Natural killer cell (primary cell): Measurements from ENCODE around the gene NDNF. TPM values are rescaled to one million over a fixed set of nuclear protein-coding genes. Genes with fewer than 3 reads are reported as not detected.

ENCODE experiments used
- total RNA-seq, 4 donors: library from RNA; stranded (reverse); fragments of 120-200 nt in 1 of 4; gene quantifications; one replicate each; pipeline versions ENCODE4 v1.2.3 to v1.2.4, GENCODE V29; 2013 to 2022

Gene NDNF
- total RNA-seq, 3 donors from 2014 or later (not counting 1 experiment from before 2014, with no cell fraction given), result not detected

Other genes with a start within 250 kb of the NDNF start
- gene PRDM5, start 149.8 kb downstream of the NDNF start, total RNA-seq, result not detected
- gene TNIP3, start 91.8 kb upstream of the NDNF start, total RNA-seq, result 1 to 10 TPM in 1 of 3 donors, under 1 TPM in 2; 0.45 to 2.5 (median 0.64) TPM